ENCODE data around the gene CDK14.

GRCh38 chr7:90777886-90778285 is 181.8 kb downstream of the CDK14 start:
- no peak for TF ChIP-seq CTCF (conservative IDR thresholded peaks at IDR 0.05; ENCODE audit: low read length)
- no peak for TF ChIP-seq EZH2phosphoT487 (IDR thresholded peaks at IDR 0.05; ENCODE audit: borderline replicate concordance)

All from Loucy (cell line).